ENCODE results near the gene LRP1-AS.

DNA sequence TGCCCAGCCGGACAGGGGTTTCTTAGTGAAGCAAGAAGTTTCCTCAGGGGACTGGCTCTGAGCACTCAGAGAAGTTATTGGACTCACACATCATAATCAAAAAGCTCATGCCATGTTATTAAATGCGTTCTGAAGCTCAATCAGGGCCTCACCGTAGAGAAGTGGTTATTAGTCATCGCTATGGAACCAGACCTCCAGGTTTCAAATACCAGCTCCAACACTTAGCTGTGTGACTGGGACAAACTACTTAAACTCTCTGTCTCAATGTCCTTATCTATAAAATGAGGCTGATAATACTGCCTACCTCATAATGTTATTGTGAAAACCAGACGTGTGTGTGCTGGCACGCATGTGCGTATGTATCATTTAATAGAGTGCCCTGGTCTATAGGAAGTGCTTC, 43.6 kb downstream of the LRP1-AS start:
- TF ChIP-seq SRF (IDR thresholded peaks at IDR 0.05; ENCODE audit: low read depth) (no peak), POLR2A (IDR thresholded peaks at IDR 0.05; ENCODE audit: borderline replicate concordance, extremely low read depth, insufficient read depth, insufficient read length) (no peak), YY1 (IDR thresholded peaks at IDR 0.05; ENCODE audit: extremely low read depth, insufficient replicate concordance, low read depth, low read length) (no peak), EGR1 (IDR thresholded peaks at IDR 0.05; ENCODE audit: low read depth) (no peak)
- TF ChIP-seq, protein P1, sequence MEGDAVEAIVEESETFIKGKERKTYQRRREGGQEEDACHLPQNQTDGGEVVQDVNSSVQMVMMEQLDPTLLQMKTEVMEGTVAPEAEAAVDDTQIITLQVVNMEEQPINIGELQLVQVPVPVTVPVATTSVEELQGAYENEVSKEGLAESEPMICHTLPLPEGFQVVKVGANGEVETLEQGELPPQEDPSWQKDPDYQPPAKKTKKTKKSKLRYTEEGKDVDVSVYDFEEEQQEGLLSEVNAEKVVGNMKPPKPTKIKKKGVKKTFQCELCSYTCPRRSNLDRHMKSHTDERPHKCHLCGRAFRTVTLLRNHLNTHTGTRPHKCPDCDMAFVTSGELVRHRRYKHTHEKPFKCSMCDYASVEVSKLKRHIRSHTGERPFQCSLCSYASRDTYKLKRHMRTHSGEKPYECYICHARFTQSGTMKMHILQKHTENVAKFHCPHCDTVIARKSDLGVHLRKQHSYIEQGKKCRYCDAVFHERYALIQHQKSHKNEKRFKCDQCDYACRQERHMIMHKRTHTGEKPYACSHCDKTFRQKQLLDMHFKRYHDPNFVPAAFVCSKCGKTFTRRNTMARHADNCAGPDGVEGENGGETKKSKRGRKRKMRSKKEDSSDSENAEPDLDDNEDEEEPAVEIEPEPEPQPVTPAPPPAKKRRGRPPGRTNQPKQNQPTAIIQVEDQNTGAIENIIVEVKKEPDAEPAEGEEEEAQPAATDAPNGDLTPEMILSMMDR (IDR thresholded peaks at IDR 0.05 in 2 of 3, conservative IDR thresholded peaks at IDR 0.05 in 1 of 3; ENCODE audit: borderline replicate concordance in 1 of 3, insufficient read depth in 1 of 3, low read depth in 2 of 3, low read length in 2 of 3): no peak

Data from HCT116 (cell line).